SU-DHL-6 (cell line): ENCODE data around the gene CPHXL2.

Experiments used
- EZH2phosphoT487 ChIP-seq: fragments of 200-600 bp; sonication (generic), shearing (Covaris generic); conservative IDR thresholded peaks from 2 replicates; pipeline ENCODE4 v1.6.1; 2018; ENCODE audit warnings: mild to moderate bottlenecking, antibody characterized with exemption, low read length, moderate library complexity, mixed read lengths
- TF ChIP-seq, protein P1 (sequence below): fragments of 200-600 bp; sonication (generic); IDR thresholded peaks from one replicate; pipeline ENCODE4 v1.5.1; 2017; ENCODE audit warnings: antibody characterized with exemption, mild to moderate bottlenecking, low read length, moderate library complexity; ENCODE audit not compliant: insufficient read depth, poor library complexity, severe bottlenecking

DNA sequence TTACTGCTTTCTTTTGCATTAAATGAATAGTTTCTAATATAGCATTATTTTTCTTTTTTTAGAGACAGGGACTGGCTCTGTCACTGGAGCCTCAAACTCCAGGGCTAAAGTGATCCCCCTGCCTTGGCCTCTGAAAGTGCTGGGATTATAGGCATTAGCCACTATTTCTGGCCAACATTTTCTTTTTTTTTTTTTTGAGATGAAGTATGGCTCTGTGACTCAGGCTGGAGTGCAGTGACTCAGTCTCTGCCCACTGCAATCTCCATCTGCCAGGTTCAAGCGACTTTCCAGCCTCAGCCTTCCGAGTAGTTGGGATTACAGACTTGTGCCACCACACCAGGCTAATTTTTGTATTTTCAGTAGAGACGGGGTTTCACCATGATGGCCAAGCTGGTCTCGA, 26.5 kb upstream of the CPHXL2 start:
- no peak for TF ChIP-seq EZH2phosphoT487
- TF ChIP-seq, protein P1, sequence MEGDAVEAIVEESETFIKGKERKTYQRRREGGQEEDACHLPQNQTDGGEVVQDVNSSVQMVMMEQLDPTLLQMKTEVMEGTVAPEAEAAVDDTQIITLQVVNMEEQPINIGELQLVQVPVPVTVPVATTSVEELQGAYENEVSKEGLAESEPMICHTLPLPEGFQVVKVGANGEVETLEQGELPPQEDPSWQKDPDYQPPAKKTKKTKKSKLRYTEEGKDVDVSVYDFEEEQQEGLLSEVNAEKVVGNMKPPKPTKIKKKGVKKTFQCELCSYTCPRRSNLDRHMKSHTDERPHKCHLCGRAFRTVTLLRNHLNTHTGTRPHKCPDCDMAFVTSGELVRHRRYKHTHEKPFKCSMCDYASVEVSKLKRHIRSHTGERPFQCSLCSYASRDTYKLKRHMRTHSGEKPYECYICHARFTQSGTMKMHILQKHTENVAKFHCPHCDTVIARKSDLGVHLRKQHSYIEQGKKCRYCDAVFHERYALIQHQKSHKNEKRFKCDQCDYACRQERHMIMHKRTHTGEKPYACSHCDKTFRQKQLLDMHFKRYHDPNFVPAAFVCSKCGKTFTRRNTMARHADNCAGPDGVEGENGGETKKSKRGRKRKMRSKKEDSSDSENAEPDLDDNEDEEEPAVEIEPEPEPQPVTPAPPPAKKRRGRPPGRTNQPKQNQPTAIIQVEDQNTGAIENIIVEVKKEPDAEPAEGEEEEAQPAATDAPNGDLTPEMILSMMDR: no peak
